GM18511 (cell line): Measurements from ENCODE around the gene ENTPD6.
A peak's percentile ranks its signal among the peaks of the same experiment; 100 is the strongest.
"Not testable (repeated sequence)": the region's sequence is repeated elsewhere in the genome, so short reads cannot be mapped to it uniquely, and the experiment has no call there.

Experiments used
- ATAC-seq: cut with Tn5 transposase; IDR thresholded peaks from one replicate; pipeline ENCODE4 v1.9.1; 2021; ENCODE audit warnings: mild to moderate bottlenecking, moderate library complexity; ENCODE audit not compliant: unreplicated experiment

The ENTPD6 gene

GRCh38 chr20:25195014-25195961 lies at the start of gene ENTPD6:
TSS of gene ENTPD6 (plus strand) at chr20:25195712. CDS start at chr20:25206537, 10,825 bp downstream.
- peak; percentile 81 for ATAC-seq

GRCh38 chr20:25146976-25147375 lies 48.5 kb upstream of the ENTPD6 start:
- ATAC-seq = no peak

- ATAC-seq = no peak
These were observed 47.8 kb upstream of the ENTPD6 start for GRCh38 chr20:25147716-25148115.

GRCh38 chr20:25148181-25148981 lies 47.1 kb upstream of the ENTPD6 start:
- no peak for ATAC-seq

GRCh38 chr20:25148982-25149846 lies 46.3 kb upstream of the ENTPD6 start:
- no peak for ATAC-seq

- no peak for ATAC-seq
These were observed 45.5 kb upstream of the ENTPD6 start for GRCh38 chr20:25150016-25150415.

- ATAC-seq = no peak
These were observed 37.5 kb upstream of the ENTPD6 start for GRCh38 chr20:25158043-25158442.

- ATAC-seq = peak; percentile 96
These were observed 35.0 kb upstream of the ENTPD6 start for GRCh38 chr20:25160467-25160866.

GRCh38 chr20:25160897-25161296 lies 34.6 kb upstream of the ENTPD6 start:
- no peak for ATAC-seq

GRCh38 chr20:25165128-25165527 lies 30.4 kb upstream of the ENTPD6 start:
- no peak for ATAC-seq

GRCh38 chr20:25166105-25166782 lies 29.3 kb upstream of the ENTPD6 start:
- not testable (repeated sequence) for ATAC-seq

- no peak for ATAC-seq
These were observed 22.2 kb upstream of the ENTPD6 start for GRCh38 chr20:25173321-25173720.

GRCh38 chr20:25173886-25174308 lies 21.6 kb upstream of the ENTPD6 start:
- ATAC-seq = no peak

GRCh38 chr20:25176184-25176583 lies 19.3 kb upstream of the ENTPD6 start:
- no peak for ATAC-seq

GRCh38 chr20:25177890-25178321 lies 17.6 kb upstream of the ENTPD6 start:
- no peak for ATAC-seq

- ATAC-seq = peak; percentile 64
These were observed 16.7 kb upstream of the ENTPD6 start for GRCh38 chr20:25178563-25179438.

GRCh38 chr20:25179439-25180089 lies 15.9 kb upstream of the ENTPD6 start:
- ATAC-seq = no peak

- ATAC-seq = not testable (repeated sequence)
These were observed 11.1 kb upstream of the ENTPD6 start for GRCh38 chr20:25184391-25184790.

- ATAC-seq = no peak
These were observed 8.3 kb upstream of the ENTPD6 start for GRCh38 chr20:25187220-25187619.
